Activated CD8-positive, alpha-beta T cell treated with anti-CD3 and anti-CD28 coated beads for 36 hours (primary cell): ENCODE data around the gene MAP2K6. TPM values are rescaled to one million over a fixed set of nuclear protein-coding genes. Genes with fewer than 3 reads are reported as not detected.

Source experiments
- ATAC-seq: fragments of 200-7000 bp; cut with Tn5 transposase; one replicate; pipeline ENCODE4 v1.10.0; 2021; ENCODE audit warnings: mild to moderate bottlenecking, moderate library complexity
- CTCF ChIA-PET: fragments of 350-600 bp; sonication (Branson Sonifier 250); formaldehyde crosslinking; loops from one replicate; lab custom pipeline; 2021; ENCODE audit warnings: antibody characterized with exemption; lab: Charles Lee
- POLR2A ChIA-PET: fragments of 350-600 bp; sonication (Branson Sonifier 250); formaldehyde crosslinking; loops from one replicate; lab custom pipeline; 2021; ENCODE audit warnings: antibody characterized with exemption; lab: Charles Lee
- DNase-seq: peaks from one replicate; pipeline ENCODE4 v3.0.0-alpha.2; 2020
- H3K27ac Mint-ChIP-seq: one replicate; pipeline ENCODE4 v1.8.0; 2021; ENCODE audit warnings: mild to moderate bottlenecking, mixed read lengths
- H3K27me3 Mint-ChIP-seq: one replicate; pipeline ENCODE4 v1.8.0; 2021; ENCODE audit warnings: mixed read lengths
- H3K36me3 Mint-ChIP-seq: one replicate; pipeline ENCODE4 v1.8.0; 2021; ENCODE audit warnings: low read depth, mixed read lengths
- H3K4me1 Mint-ChIP-seq: one replicate; pipeline ENCODE4 v1.8.0; 2021; ENCODE audit warnings: low read depth, mixed read lengths
- H3K4me3 Mint-ChIP-seq: one replicate; pipeline ENCODE4 v1.8.0; 2021; ENCODE audit warnings: mild to moderate bottlenecking, moderate library complexity, mixed read lengths
- H3K9me3 Mint-ChIP-seq: one replicate; pipeline ENCODE4 v1.8.0; 2021; ENCODE audit warnings: mixed read lengths
- CTCF ChIP-seq: fragments of 200-600 bp; IDR thresholded peaks from one replicate; pipeline ENCODE4 v1.8.0; 2022; ENCODE audit warnings: antibody characterized with exemption, mild to moderate bottlenecking
- intact Hi-C: fragments of 100-400 bp; cut with micrococcal nuclease; formaldehyde crosslinking; loops from one replicate; pipeline ENCODE4 v1.10.0; 2022
- total RNA-seq, 2 experiments: library from RNA; stranded (reverse); gene quantifications; one replicate each; pipeline ENCODE4 v1.2.3, GENCODE V29; 2021

The MAP2K6 gene
- total RNA-seq, 2 experiments from 2014 or later, result 3.2 to 3.3 TPM

- intact Hi-C loops, result no loop called here
- Mint-ChIP-seq H3K4me3 (no peak overlapping the region), H3K9me3 (no peaks in the 10 kb centered on the region), H3K4me1 (peaks cover 21% of the 10 kb centered on the region), H3K27me3 (no peaks in the 10 kb centered on the region), H3K36me3 (peaks cover 19% of the 10 kb centered on the region), H3K27ac (no peak overlapping the region)
- ChIA-PET POLR2A (no interaction called here), CTCF (interaction anchor here (1.2 to 4.0 kb wide), 2 partner anchors 9 to 11 kb away, joined by 5 to 12 read pairs; no protein-coding TSS in a partner anchor)
- DNase-seq (no peak), ATAC-seq (no peak)
- TF ChIP-seq CTCF, result no peak
Measured at GRCh38 chr17:69535016-69535570, 120.6 kb downstream of the MAP2K6 start.

- no peak for TF ChIP-seq CTCF
- CTCF ChIA-PET, result interaction anchor here (1.5 to 2.0 kb wide), 2 partner anchors 14 to 15 kb away, joined by 3 to 10 read pairs; no protein-coding TSS in a partner anchor
- H3K36me3 Mint-ChIP-seq, result peaks cover 23% of the 10 kb centered on the region
- no peak overlapping the region for H3K4me3 Mint-ChIP-seq
- ATAC-seq (no peak), DNase-seq (no peak)
- H3K27ac Mint-ChIP-seq, result no peak overlapping the region
- peaks cover 15% of the 10 kb centered on the region for H3K4me1 Mint-ChIP-seq
- H3K27me3 Mint-ChIP-seq, result no peaks in the 10 kb centered on the region
- H3K9me3 Mint-ChIP-seq, result no peaks in the 10 kb centered on the region
- intact Hi-C loops, result no loop called here
- POLR2A ChIA-PET, result interaction anchor here (0.6 to 0.8 kb wide), 2 partner anchors 12 to 16 kb away, joined by 3 read pairs; no protein-coding TSS in a partner anchor
Measured at GRCh38 chr17:69538795-69539194, 124.3 kb downstream of the MAP2K6 start.

GRCh38 chr17:69539274-69539673 lies 124.8 kb downstream of the MAP2K6 start:
- ChIA-PET CTCF (interaction anchor here (1.5 to 2.0 kb wide), 2 partner anchors 14 to 16 kb away, joined by 3 to 10 read pairs; no protein-coding TSS in a partner anchor), POLR2A (interaction anchor here (0.8 kb wide), 1 partner anchor 11 kb away, joined by 3 read pairs; no protein-coding TSS in a partner anchor)
- no peak overlapping the region for H3K4me3 Mint-ChIP-seq
- TF ChIP-seq CTCF, result no peak
- intact Hi-C loops, result no loop called here
- peaks cover 13% of the 10 kb centered on the region for H3K4me1 Mint-ChIP-seq
- peak overlapping the region; percentile 43 for H3K27ac Mint-ChIP-seq
- ATAC-seq (peak; percentile 73), DNase-seq (peak; percentile 56)
- H3K27me3 Mint-ChIP-seq, result no peaks in the 10 kb centered on the region
- H3K36me3 Mint-ChIP-seq, result peaks cover 23% of the 10 kb centered on the region
- no peaks in the 10 kb centered on the region for H3K9me3 Mint-ChIP-seq

GRCh38 chr17:69539781-69540319 lies 125.4 kb downstream of the MAP2K6 start:
- peaks cover 13% of the 10 kb centered on the region for H3K4me1 Mint-ChIP-seq
- ChIA-PET POLR2A (no interaction called here), CTCF (interaction anchor here (1.5 to 2.0 kb wide), 2 partner anchors 15 to 17 kb away, joined by 3 to 10 read pairs; no protein-coding TSS in a partner anchor)
- ATAC-seq (peak; percentile 37), DNase-seq (no peak)
- intact Hi-C loops, result no loop called here
- H3K27ac Mint-ChIP-seq, result peak overlapping the region; percentile 43
- no peaks in the 10 kb centered on the region for H3K9me3 Mint-ChIP-seq
- peaks cover 23% of the 10 kb centered on the region for H3K36me3 Mint-ChIP-seq
- TF ChIP-seq CTCF, result no peak
- no peak overlapping the region for H3K4me3 Mint-ChIP-seq
- no peaks in the 10 kb centered on the region for H3K27me3 Mint-ChIP-seq

- Mint-ChIP-seq H3K4me1 (peaks cover 13% of the 10 kb centered on the region), H3K27me3 (no peaks in the 10 kb centered on the region), H3K27ac (no peak overlapping the region), H3K9me3 (no peaks in the 10 kb centered on the region), H3K4me3 (no peak overlapping the region), H3K36me3 (peaks cover 23% of the 10 kb centered on the region)
- no peak for ATAC-seq
- ChIA-PET CTCF (interaction anchor here (2.0 kb wide), 1 partner anchor 17 kb away, joined by 10 read pairs; no protein-coding TSS in a partner anchor), POLR2A (no interaction called here)
- DNase-seq, result no peak
- intact Hi-C loops, result no loop called here
- TF ChIP-seq CTCF, result no peak
Measured at GRCh38 chr17:69540356-69540755, 125.9 kb downstream of the MAP2K6 start.
